MM.1S (cell line): ENCODE results near the gene ZNF628.

Experiments used
- EZH2 ChIP-seq: fragments of 300-600 bp; sonication (generic); optimal IDR thresholded peaks from 2 replicates; pipeline ENCODE3; 2017; ENCODE audit warnings: low read depth, mild to moderate bottlenecking, antibody characterized with exemption, low read length, mixed read lengths
- EZH2phosphoT487 ChIP-seq: fragments of 300-600 bp; sonication (generic); IDR thresholded peaks from 2 replicates; pipeline ENCODE4 v1.6.1; 2018; ENCODE audit warnings: antibody characterized with exemption, low read length
- TF ChIP-seq, protein P1 (sequence below): fragments of 300-600 bp; sonication (generic); IDR thresholded peaks from 2 replicates; pipeline ENCODE4 v1.5.1; 2016; ENCODE audit warnings: antibody characterized with exemption, low read length, mixed read lengths

DNA sequence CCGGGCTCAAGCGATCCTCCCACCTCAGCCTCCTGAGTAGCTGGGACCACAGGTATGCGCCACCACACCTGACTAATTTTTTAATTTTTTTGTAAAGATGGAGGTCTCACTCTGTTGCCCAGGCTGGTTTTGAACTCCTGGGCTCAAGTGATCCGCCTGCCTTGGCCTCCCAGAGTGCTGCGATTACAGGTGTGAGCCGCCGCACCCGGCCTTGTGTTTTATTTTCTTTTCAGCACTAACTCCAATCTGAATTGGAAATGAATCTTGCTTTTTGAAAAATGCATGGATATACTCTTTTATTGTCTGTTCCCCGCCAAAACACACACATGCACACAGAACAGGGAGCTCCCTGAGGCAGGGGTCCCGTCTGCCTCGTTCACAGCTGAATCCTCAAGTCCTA is 13.7 kb upstream of the ZNF628 start:
- TF ChIP-seq, protein P1, sequence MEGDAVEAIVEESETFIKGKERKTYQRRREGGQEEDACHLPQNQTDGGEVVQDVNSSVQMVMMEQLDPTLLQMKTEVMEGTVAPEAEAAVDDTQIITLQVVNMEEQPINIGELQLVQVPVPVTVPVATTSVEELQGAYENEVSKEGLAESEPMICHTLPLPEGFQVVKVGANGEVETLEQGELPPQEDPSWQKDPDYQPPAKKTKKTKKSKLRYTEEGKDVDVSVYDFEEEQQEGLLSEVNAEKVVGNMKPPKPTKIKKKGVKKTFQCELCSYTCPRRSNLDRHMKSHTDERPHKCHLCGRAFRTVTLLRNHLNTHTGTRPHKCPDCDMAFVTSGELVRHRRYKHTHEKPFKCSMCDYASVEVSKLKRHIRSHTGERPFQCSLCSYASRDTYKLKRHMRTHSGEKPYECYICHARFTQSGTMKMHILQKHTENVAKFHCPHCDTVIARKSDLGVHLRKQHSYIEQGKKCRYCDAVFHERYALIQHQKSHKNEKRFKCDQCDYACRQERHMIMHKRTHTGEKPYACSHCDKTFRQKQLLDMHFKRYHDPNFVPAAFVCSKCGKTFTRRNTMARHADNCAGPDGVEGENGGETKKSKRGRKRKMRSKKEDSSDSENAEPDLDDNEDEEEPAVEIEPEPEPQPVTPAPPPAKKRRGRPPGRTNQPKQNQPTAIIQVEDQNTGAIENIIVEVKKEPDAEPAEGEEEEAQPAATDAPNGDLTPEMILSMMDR: no peak
- TF ChIP-seq EZH2phosphoT487: no peak
- no peak for TF ChIP-seq EZH2
